ENCODE data around the gene TYW1. TPM values are rescaled to one million over a fixed set of nuclear protein-coding genes. Genes with fewer than 3 reads are reported as not detected.
"Not testable (repeated sequence)": the region's sequence is repeated elsewhere in the genome, so short reads cannot be mapped to it uniquely, and the experiment has no call there.

TYW1 gene
- total RNA-seq, 1 donor from 2014 or later, result 26.1 TPM

GRCh38 chr7:67056683-67057082 lies 60.0 kb downstream of the TYW1 start:
- no peak overlapping the region for H3K4me3 Mint-ChIP-seq
- H3K27me3 Mint-ChIP-seq, result no peaks in the 10 kb centered on the region
- peaks cover 77% of the 10 kb centered on the region for H3K36me3 Mint-ChIP-seq (ENCODE audit: low read depth)
- no peak overlapping the region for H3K27ac Mint-ChIP-seq
- CTCF ChIA-PET, result no interaction called here
- H3K4me1 Mint-ChIP-seq, result no peaks in the 10 kb centered on the region
- POLR2A ChIA-PET, result no interaction called here
- H3K9me3 Mint-ChIP-seq, result peaks cover 7% of the 10 kb centered on the region
- DNase-seq, result no peak
- TF ChIP-seq CTCF (IDR thresholded peaks at IDR 0.05), result no peak
- ATAC-seq (ENCODE audit: low read depth), result no peak
- intact Hi-C loops (cut with micrococcal nuclease), result no loop called here

GRCh38 chr7:67061321-67061720 lies 64.7 kb downstream of the TYW1 start:
- H3K27ac Mint-ChIP-seq; intact Hi-C loops (cut with micrococcal nuclease); H3K27me3 Mint-ChIP-seq; H3K4me3 Mint-ChIP-seq; DNase-seq; H3K9me3 Mint-ChIP-seq; ATAC-seq (ENCODE audit: low read depth); CTCF ChIA-PET; H3K4me1 Mint-ChIP-seq: not testable (repeated sequence)
- peaks cover 74% of the 10 kb centered on the region for H3K36me3 Mint-ChIP-seq (ENCODE audit: low read depth)
- POLR2A ChIA-PET, result interaction anchor here (0.6 kb wide), 1 partner anchor 568 kb away, joined by 3 read pairs; no protein-coding TSS in a partner anchor

- ATAC-seq (ENCODE audit: low read depth); DNase-seq; H3K9me3 Mint-ChIP-seq; CTCF ChIA-PET; H3K4me3 Mint-ChIP-seq; intact Hi-C loops (cut with micrococcal nuclease); H3K4me1 Mint-ChIP-seq; H3K27me3 Mint-ChIP-seq; POLR2A ChIA-PET; H3K27ac Mint-ChIP-seq: not testable (repeated sequence)
- H3K36me3 Mint-ChIP-seq (ENCODE audit: low read depth), result peaks cover 70% of the 10 kb centered on the region
Measured at GRCh38 chr7:67062802-67063201, 66.2 kb downstream of the TYW1 start.

- intact Hi-C loops (cut with micrococcal nuclease); DNase-seq; CTCF ChIA-PET; H3K27me3 Mint-ChIP-seq; H3K4me3 Mint-ChIP-seq; H3K4me1 Mint-ChIP-seq; POLR2A ChIA-PET; H3K9me3 Mint-ChIP-seq; ATAC-seq (ENCODE audit: low read depth): not testable (repeated sequence)
- H3K36me3 Mint-ChIP-seq (ENCODE audit: low read depth), result peaks cover 73% of the 10 kb centered on the region
- peak overlapping the region; percentile 6 for H3K27ac Mint-ChIP-seq
Measured at GRCh38 chr7:67066950-67067622, 70.5 kb downstream of the TYW1 start.

- H3K27me3 Mint-ChIP-seq; POLR2A ChIA-PET; H3K4me3 Mint-ChIP-seq; H3K27ac Mint-ChIP-seq; H3K4me1 Mint-ChIP-seq; DNase-seq; CTCF ChIA-PET; ATAC-seq (ENCODE audit: low read depth); intact Hi-C loops (cut with micrococcal nuclease): not testable (repeated sequence)
- Mint-ChIP-seq H3K9me3 (peaks cover 31% of the 10 kb centered on the region), H3K36me3 (ENCODE audit: low read depth) (peaks cover 81% of the 10 kb centered on the region)
Measured at GRCh38 chr7:67076120-67076519, 79.5 kb downstream of the TYW1 start.

GRCh38 chr7:67082880-67083279 lies 86.2 kb downstream of the TYW1 start:
- CTCF ChIA-PET; H3K27ac Mint-ChIP-seq; H3K27me3 Mint-ChIP-seq; POLR2A ChIA-PET; H3K4me1 Mint-ChIP-seq; ATAC-seq (ENCODE audit: low read depth); H3K4me3 Mint-ChIP-seq; intact Hi-C loops (cut with micrococcal nuclease); DNase-seq: not testable (repeated sequence)
- Mint-ChIP-seq H3K36me3 (ENCODE audit: low read depth) (peaks cover 83% of the 10 kb centered on the region), H3K9me3 (peaks cover 21% of the 10 kb centered on the region)

GRCh38 chr7:67089261-67089660 lies 92.6 kb downstream of the TYW1 start:
- H3K36me3 Mint-ChIP-seq (ENCODE audit: low read depth), result peaks cover 48% of the 10 kb centered on the region
- H3K4me1 Mint-ChIP-seq; H3K4me3 Mint-ChIP-seq; H3K9me3 Mint-ChIP-seq; H3K27ac Mint-ChIP-seq; intact Hi-C loops (cut with micrococcal nuclease); CTCF ChIA-PET; ATAC-seq (ENCODE audit: low read depth); DNase-seq; H3K27me3 Mint-ChIP-seq: not testable (repeated sequence)
- POLR2A ChIA-PET, result interaction anchor here (0.6 kb wide), 1 partner anchor 23 kb away, joined by 3 read pairs; no protein-coding TSS in a partner anchor

- DNase-seq; CTCF ChIA-PET; ATAC-seq (ENCODE audit: low read depth); POLR2A ChIA-PET; H3K4me1 Mint-ChIP-seq; intact Hi-C loops (cut with micrococcal nuclease); H3K9me3 Mint-ChIP-seq; H3K27ac Mint-ChIP-seq; H3K27me3 Mint-ChIP-seq; H3K4me3 Mint-ChIP-seq: not testable (repeated sequence)
- H3K36me3 Mint-ChIP-seq (ENCODE audit: low read depth), result peaks cover 40% of the 10 kb centered on the region
Measured at GRCh38 chr7:67091053-67091452, 94.4 kb downstream of the TYW1 start.

GRCh38 chr7:67098031-67098430 lies 101.4 kb downstream of the TYW1 start:
- H3K27ac Mint-ChIP-seq; DNase-seq; H3K4me1 Mint-ChIP-seq; CTCF ChIA-PET; H3K4me3 Mint-ChIP-seq; POLR2A ChIA-PET; H3K9me3 Mint-ChIP-seq; H3K27me3 Mint-ChIP-seq; ATAC-seq (ENCODE audit: low read depth); intact Hi-C loops (cut with micrococcal nuclease): not testable (repeated sequence)
- peaks cover 51% of the 10 kb centered on the region for H3K36me3 Mint-ChIP-seq (ENCODE audit: low read depth)

GRCh38 chr7:67099406-67099805 lies 102.8 kb downstream of the TYW1 start:
- H3K27ac Mint-ChIP-seq; POLR2A ChIA-PET; ATAC-seq (ENCODE audit: low read depth); H3K4me1 Mint-ChIP-seq; H3K4me3 Mint-ChIP-seq; intact Hi-C loops (cut with micrococcal nuclease); DNase-seq; H3K9me3 Mint-ChIP-seq; H3K27me3 Mint-ChIP-seq; CTCF ChIA-PET: not testable (repeated sequence)
- H3K36me3 Mint-ChIP-seq (ENCODE audit: low read depth), result peaks cover 57% of the 10 kb centered on the region

GRCh38 chr7:67100038-67100437 lies 103.4 kb downstream of the TYW1 start:
- H3K36me3 Mint-ChIP-seq (ENCODE audit: low read depth), result peaks cover 57% of the 10 kb centered on the region
- H3K27me3 Mint-ChIP-seq; H3K4me1 Mint-ChIP-seq; intact Hi-C loops (cut with micrococcal nuclease); H3K27ac Mint-ChIP-seq; POLR2A ChIA-PET; ATAC-seq (ENCODE audit: low read depth); DNase-seq; CTCF ChIA-PET; H3K9me3 Mint-ChIP-seq; H3K4me3 Mint-ChIP-seq: not testable (repeated sequence)
